Ovary (tissue), 9 donors: ENCODE results near the gene RTF2. TPM values are rescaled to one million over a fixed set of nuclear protein-coding genes. Genes with fewer than 3 reads are reported as not detected.

ENCODE experiments used
- DNase-seq, 5 donors: peaks; one replicate each; pipeline ENCODE4 v3.0.0-alpha.2; 2019 to 2020
- H3K27ac ChIP-seq, 2 donors: fragments of 200-600 bp; one replicate each; pipeline versions ENCODE4 v1.5.1 to v1.8.0; 2019 to 2022
- H3K27me3 ChIP-seq: fragments of 200-600 bp; one replicate; pipeline ENCODE4 v1.8.0; 2022
- H3K36me3 ChIP-seq: fragments of 200-600 bp; sonication (generic); one replicate; pipeline ENCODE4 v1.5.1; 2019
- H3K4me1 ChIP-seq: one replicate; pipeline ENCODE4 v1.8.1; 2013; ENCODE audit warnings: mild to moderate bottlenecking, moderate library complexity; ENCODE audit not compliant: insufficient read depth
- H3K4me3 ChIP-seq: fragments of 200-600 bp; sonication (generic); one replicate; pipeline ENCODE4 v1.5.1; 2017
- H3K9me3 ChIP-seq, 2 donors: fragments of 200-600 bp in 1 of 2; sonication (generic) in 1 of 2; one replicate each; pipeline versions ENCODE4 v1.5.1 to v1.8.1; 2013 to 2019; ENCODE audit warnings: mild to moderate bottlenecking in 1 of 2, moderate library complexity in 1 of 2
- CTCF ChIP-seq, 3 donors: fragments of 450-650 bp in 2 of 3; fragments of 200-600 bp in 1 of 3; IDR thresholded peaks; one replicate each; pipeline versions ENCODE4 v1.5.1 to v1.8.0; 2016 to 2022; ENCODE audit warnings: antibody characterized with exemption in 3 of 3, mild to moderate bottlenecking in 1 of 3
- EP300 ChIP-seq: sonication (generic); formaldehyde crosslinking; IDR thresholded peaks from one replicate; pipeline ENCODE4 v1.6.1; 2017; ENCODE audit warnings: antibody characterized with exemption
- POLR2A ChIP-seq: fragments of 450-650 bp; IDR thresholded peaks from one replicate; pipeline ENCODE4 v1.6.1; 2017; ENCODE audit warnings: antibody characterized with exemption, mild to moderate bottlenecking, moderate library complexity
- WGBS, 3 donors: extraction: QIAGEN DNeasy Blood & Tissue Kit in 1 of 3; methylation state at CpG; one replicate each; pipeline versions ENCODE4 v1.1.5 to v1.1.7; 2013 to 2017; 5-methylcytosine and 5-hydroxymethylcytosine counted together
- intact Hi-C, 4 donors: fragments of 100-400 bp; cut with DNase I; formaldehyde crosslinking; loops; one replicate each; pipeline versions ENCODE4 v1.11.0 to v1.15.1; 2022 to 2023
- polyA plus RNA-seq, 2 donors: library from polyadenylated mRNA; stranded (reverse); fragments of 200-250 nt in 1 of 2; fragments of 350-450 nt in 1 of 2; fragmentation: Illumina TruSeq in 1 of 2; extraction: RNeasy Lipid Tissue Mini Kit (QIAGEN cat#74804) in 1 of 2; gene quantifications; one replicate each; pipeline ENCODE4 v1.2.3, GENCODE V29; 2013 to 2014
- total RNA-seq, 7 donors: library from RNA; depleted of rRNA in 2 of 7; stranded (reverse); fragments of >200 nt in 2 of 7; fragmentation: NEBNext Ultra II Directional in 3 of 7; extraction: Animal tissue kit (Norgen Biotek cat#: 25700) in 3 of 7; gene quantifications; one replicate each; pipeline versions ENCODE4 v1.1.0 to v1.2.4, GENCODE V29; 2016 to 2023
- donor health status: DM: no; HTN: no; CAD: no; lungs with moderate emphysema.
- donor health status: DM: no; HTN: no; CAD: no.
- donor health status: Bipolar disorder and iron deficiency.
- donor health status: DM: yes; HTN: yes; CAD: no.
- donor health status: DM: no; HTN: no; CAD: no.
- donor health status: DM: yes; HTN: yes; CAD: no.

RTF2 gene
- total and polyA plus RNA-seq, 9 donors: 32.3 to 128 (median 86.8) TPM

GRCh38 chr20:56431471-56431870 lies 37.0 kb upstream of the RTF2 start:
- H3K9me3 ChIP-seq: no peaks in the 10 kb centered on the region
- no peak overlapping the region for H3K27ac ChIP-seq
- no peak for DNase-seq
- no peak overlapping the region for H3K4me3 ChIP-seq
- H3K4me1 ChIP-seq: no peaks in the 10 kb centered on the region
- WGBS, 3 donors: 89 to 95% (median 92%) methylated on average over 3 of the region's 3 CpGs
- no peaks in the 10 kb centered on the region for H3K36me3 ChIP-seq
- no peaks in the 10 kb centered on the region for H3K27me3 ChIP-seq
- TF ChIP-seq EP300 (no peak), CTCF (IDR thresholded peaks at IDR 0.05) (no peak), POLR2A (no peak)
- intact Hi-C loops: no loop called here

- H3K36me3 ChIP-seq: no peaks in the 10 kb centered on the region
- 25 to 52% (median 34%) methylated on average over 3 of the region's 3 CpGs for WGBS, 3 donors
- TF ChIP-seq POLR2A: no peak
- no peak for TF ChIP-seq CTCF (IDR thresholded peaks at IDR 0.05)
- TF ChIP-seq EP300: no peak
- intact Hi-C loops: no loop called here
- H3K27ac ChIP-seq: no peak overlapping the region
- DNase-seq: no peak
- H3K27me3 ChIP-seq: no peaks in the 10 kb centered on the region
- H3K4me3 ChIP-seq: no peak overlapping the region
- no peaks in the 10 kb centered on the region for H3K4me1 ChIP-seq
- H3K9me3 ChIP-seq: no peaks in the 10 kb centered on the region
These were observed 35.1 kb upstream of the RTF2 start for GRCh38 chr20:56433221-56433879.

GRCh38 chr20:56433880-56434255 lies 34.6 kb upstream of the RTF2 start:
- H3K9me3 ChIP-seq: no peaks in the 10 kb centered on the region
- H3K36me3 ChIP-seq: no peaks in the 10 kb centered on the region
- no peak overlapping the region for H3K4me3 ChIP-seq
- TF ChIP-seq POLR2A (no peak), EP300 (no peak), CTCF (IDR thresholded peaks at IDR 0.05) (no peak)
- H3K27ac ChIP-seq: no peak overlapping the region
- no peaks in the 10 kb centered on the region for H3K27me3 ChIP-seq
- intact Hi-C loops: no loop called here
- no peaks in the 10 kb centered on the region for H3K4me1 ChIP-seq
- no peak for DNase-seq
- 13 to 31% (median 23%) methylated on average over 6 of the region's 6 CpGs for WGBS, 3 donors

GRCh38 chr20:56437196-56437960 lies 31.0 kb upstream of the RTF2 start:
- DNase-seq: no peak
- H3K36me3 ChIP-seq: no peaks in the 10 kb centered on the region
- WGBS, 3 donors: 94 to 95% (median 94%) methylated on average over 20 of the region's 20 CpGs
- no peak for TF ChIP-seq CTCF (IDR thresholded peaks at IDR 0.05)
- no peak for TF ChIP-seq POLR2A
- TF ChIP-seq EP300: no peak
- no peaks in the 10 kb centered on the region for H3K27me3 ChIP-seq
- H3K4me1 ChIP-seq: peaks cover 2% of the 10 kb centered on the region
- no peak overlapping the region for H3K27ac ChIP-seq
- H3K9me3 ChIP-seq: no peaks in the 10 kb centered on the region
- no peak overlapping the region for H3K4me3 ChIP-seq
- intact Hi-C loops: no loop called here
